ENCODE measurements around the gene CCDC90B. TPM values are rescaled to one million over a fixed set of nuclear protein-coding genes. Genes with fewer than 3 reads are reported as not detected.

CCDC90B gene
- total RNA-seq, 1 experiment from 2014 or later: 35.9 TPM

DNA sequence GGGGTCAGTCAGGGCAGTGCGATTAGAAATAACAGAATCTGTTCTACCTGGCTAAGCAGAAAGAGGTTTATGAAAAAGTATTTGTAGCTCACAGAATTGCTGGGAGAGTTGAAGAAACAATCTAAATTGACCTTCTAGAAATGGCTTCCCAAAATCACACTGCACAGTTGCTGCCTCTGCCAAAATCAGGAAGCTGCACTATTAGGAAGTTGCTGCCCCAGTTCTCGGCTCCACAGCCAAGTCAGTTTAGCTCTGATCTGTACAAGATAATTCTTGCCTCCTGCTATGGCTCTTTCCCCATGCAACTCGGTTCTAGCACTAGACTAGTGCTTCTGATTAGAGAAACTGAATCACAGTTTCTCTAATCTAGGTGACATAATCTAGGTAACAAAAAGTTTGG is 16.0 kb upstream of the CCDC90B start:
- no peak for DNase-seq
- H4K5ac ChIP-seq (ENCODE audit: insufficient read length, low read depth, low read length): no peak overlapping the region
- H2BK20ac ChIP-seq (ENCODE audit: low read depth, low read length, poor library complexity, severe bottlenecking): no peak overlapping the region
- no peak for TF ChIP-seq CTCF (conservative IDR thresholded peaks at IDR 0.05)
- H3K9me3 ChIP-seq (ENCODE audit: control insufficient read depth, low read depth, low read length): no peaks in the 10 kb centered on the region
- no peak overlapping the region for H3K9ac ChIP-seq (ENCODE audit: extremely low read depth, insufficient read length, low read length)
- no peak overlapping the region for H2BK15ac ChIP-seq (ENCODE audit: low read depth, low read length)
- H3K79me1 ChIP-seq (ENCODE audit: insufficient read depth, low read depth, low read length, poor library complexity, severe bottlenecking): no peaks in the 10 kb centered on the region
- Mint-ChIP-seq H3K27ac (no peak overlapping the region; a peak in 1 of 7 replicates), H3K4me1 (no peaks in the 10 kb centered on the region), H3K9me3 (no peaks in the 10 kb centered on the region), H3K27me3 (ENCODE audit: low read depth) (no peaks in the 10 kb centered on the region; the same call in 1 of the 2 replicates), H3K4me3 (no peak overlapping the region), H3K36me3 (ENCODE audit: insufficient read depth in 1 of 3, low read depth in 3 of 3) (no peaks in the 10 kb centered on the region)
- no peaks in the 10 kb centered on the region for H3K79me2 ChIP-seq (ENCODE audit: insufficient read depth, low read length)
- H3K27me3 ChIP-seq (ENCODE audit: insufficient read depth, low read length): no peaks in the 10 kb centered on the region; the same call in 1 of the 2 replicates
- H2AFZ ChIP-seq (ENCODE audit: low read length): no peak overlapping the region
- H2AK5ac ChIP-seq (ENCODE audit: insufficient read length, low read length): no peak overlapping the region
- no peaks in the 10 kb centered on the region for H3K4me1 ChIP-seq (ENCODE audit: insufficient read depth, low read length)
- H3K4me2 ChIP-seq (ENCODE audit: insufficient read depth, insufficient read length, low read length): no peak overlapping the region
- WGBS (ENCODE audit: extremely low coverage, insufficient read length, low lambda C conversion rate): no CpG with 5 or more reads among the region's 3 CpGs
- no peak overlapping the region for H3K18ac ChIP-seq (ENCODE audit: insufficient read length, low read depth, low read length)
- H4K91ac ChIP-seq (ENCODE audit: insufficient read length, low read depth, low read length): no peak overlapping the region
- H3K4ac ChIP-seq (ENCODE audit: low read depth, low read length): no peak overlapping the region
- H4K8ac ChIP-seq (replicated peaks; ENCODE audit: insufficient read length, low read depth, low read length): no peak overlapping the region
- H2BK12ac ChIP-seq (ENCODE audit: insufficient read length, low read depth, low read length): no peak overlapping the region
- H3K23ac ChIP-seq (ENCODE audit: insufficient read length, low read depth, low read length): no peak overlapping the region
- H3K14ac ChIP-seq (ENCODE audit: insufficient read depth, low read length): no peak overlapping the region
- no peak overlapping the region for H3T11ph ChIP-seq (ENCODE audit: low read length)
- H2BK5ac ChIP-seq (ENCODE audit: insufficient read length, low read length): no peak overlapping the region
- no peaks in the 10 kb centered on the region for H3K23me2 ChIP-seq (ENCODE audit: insufficient read length, low read depth, low read length, poor library complexity, severe bottlenecking)
- H3K56ac ChIP-seq (ENCODE audit: insufficient read length, low read depth, low read length): no peak overlapping the region
- H3K27ac ChIP-seq (ENCODE audit: insufficient read length, low read depth, low read length): no peak overlapping the region
- H4K20me1 ChIP-seq (ENCODE audit: control insufficient read depth, insufficient read depth, insufficient read length): no peaks in the 10 kb centered on the region
- no peak overlapping the region for H2BK120ac ChIP-seq (ENCODE audit: low read depth, low read length, poor library complexity, severe bottlenecking)
